ENCODE results near the gene RMND1. TPM values are rescaled to one million over a fixed set of nuclear protein-coding genes. Genes with fewer than 3 reads are reported as not detected.
A peak's percentile ranks its signal among the peaks of the same experiment; 100 is the strongest.

The RMND1 gene
- total and polyA plus RNA-seq, 2 of the 13 experiments (the other 11 are each of a cell fraction or from before 2014, with no cell fraction given), result 34.0 to 72.5 TPM

- no peak for TF ChIP-seq TIGD3 (CRISPR knock-in tag; IDR thresholded peaks at IDR 0.05; ENCODE audit: borderline replicate concordance)
- 0 out of 2 replicates have a peak, but pooled peaks have one; percentile 49 for TF ChIP-seq TMF1 (CRISPR knock-in tag; IDR thresholded peaks at IDR 0.05; ENCODE audit: low read depth)
- TF ChIP-seq HOXD1 (CRISPR knock-in tag; IDR thresholded peaks at IDR 0.05), result peak; percentile 64; the same call in 1 of the 2 replicates
- TF ChIP-seq AHDC1 (CRISPR knock-in tag; IDR thresholded peaks at IDR 0.05; ENCODE audit: borderline replicate concordance), result no peak
- TF ChIP-seq MYNN (CRISPR knock-in tag; IDR thresholded peaks at IDR 0.05; ENCODE audit: low read depth), result no peak
- TF ChIP-seq KDM2A (CRISPR knock-in tag; IDR thresholded peaks at IDR 0.05; ENCODE audit: borderline replicate concordance, low read depth), result peak; percentile 19; the same call in 1 of the 2 replicates
- 0 out of 2 replicates have a peak, but pooled peaks have one; percentile 61 for TF ChIP-seq ISX (CRISPR knock-in tag; conservative IDR thresholded peaks at IDR 0.05)
- TF ChIP-seq HMGA1 (CRISPR knock-in tag; conservative IDR thresholded peaks at IDR 0.05), result no peak
- TF ChIP-seq ZNF788 (CRISPR knock-in tag; IDR thresholded peaks at IDR 0.05; ENCODE audit: borderline replicate concordance), result 0 out of 2 replicates have a peak, but pooled peaks have one; percentile 11
- TF ChIP-seq CBX1 (IDR thresholded peaks at IDR 0.05; ENCODE audit: low read depth), result no peak
- TF ChIP-seq ELF1 (CRISPR knock-in tag; IDR thresholded peaks at IDR 0.05), result no peak
- peak; percentile 59; the same call in 1 of the 2 replicates for TF ChIP-seq FOXC1 (CRISPR knock-in tag; IDR thresholded peaks at IDR 0.05; ENCODE audit: borderline replicate concordance)
- TF ChIP-seq ZBTB7B (CRISPR knock-in tag; IDR thresholded peaks at IDR 0.05), result peak; percentile 47; the same call in 1 of the 2 replicates
- TF ChIP-seq MXD3 (CRISPR knock-in tag; IDR thresholded peaks at IDR 0.05), result 0 out of 2 replicates have a peak, but pooled peaks have one; percentile 4
- peak; percentile 16; the same call in 1 of the 2 replicates for TF ChIP-seq ZNF574 (CRISPR knock-in tag; IDR thresholded peaks at IDR 0.05)
- TF ChIP-seq ZNF18 (CRISPR knock-in tag; IDR thresholded peaks at IDR 0.05; ENCODE audit: insufficient replicate concordance), result peak; percentile 51
- TF ChIP-seq SMAD3 (CRISPR knock-in tag; IDR thresholded peaks at IDR 0.05), result no peak
These were observed 42.5 kb upstream of the RMND1 start (continued) for GRCh38 chr6:151494235-151494935.

Measured in HepG2 (cell line).